ENCODE results near the gene PCMT1.

- no peak for TF ChIP-seq CTCF (IDR thresholded peaks at IDR 0.05; ENCODE audit: borderline replicate concordance, extremely low read depth, low read length, poor library complexity, severe bottlenecking)
- TF ChIP-seq EZH2 (IDR thresholded peaks at IDR 0.05; ENCODE audit: borderline replicate concordance, low read depth, low read length, severe bottlenecking): no peak
Measured at GRCh38 chr6:149856256-149856994, 106.9 kb downstream of the PCMT1 start.
